ENCODE data around the gene MALT1.

DNA sequence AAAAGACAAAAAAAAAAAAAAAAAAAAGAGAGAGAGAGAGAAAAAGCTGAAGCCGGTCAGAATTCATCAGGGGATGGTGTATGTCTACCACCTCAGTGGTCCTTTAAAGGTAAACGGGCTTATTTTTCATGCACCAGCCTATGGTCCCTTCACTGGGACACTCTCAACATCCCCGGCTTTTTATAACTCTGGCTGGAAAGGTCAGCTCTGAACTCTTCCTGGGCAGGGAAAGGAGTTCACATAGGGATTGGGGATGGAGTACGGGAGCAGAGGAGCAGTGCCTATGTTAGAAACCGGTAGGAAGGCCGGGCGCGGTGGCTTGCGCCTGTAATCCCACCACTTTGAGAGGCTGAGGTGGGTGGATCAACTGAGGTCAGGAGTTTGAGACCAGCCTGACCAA is 10.3 kb upstream of the MALT1 start:
- TF ChIP-seq ZNF24 (IDR thresholded peaks at IDR 0.05), result no peak
- TF ChIP-seq RBM39 (optimal IDR thresholded peaks at IDR 0.05; ENCODE audit: low read depth, low read length), result no peak
- no peak for TF ChIP-seq HNRNPK (IDR thresholded peaks at IDR 0.05; ENCODE audit: low read depth, low read length, poor library complexity, severe bottlenecking)
- TF ChIP-seq, protein P1, sequence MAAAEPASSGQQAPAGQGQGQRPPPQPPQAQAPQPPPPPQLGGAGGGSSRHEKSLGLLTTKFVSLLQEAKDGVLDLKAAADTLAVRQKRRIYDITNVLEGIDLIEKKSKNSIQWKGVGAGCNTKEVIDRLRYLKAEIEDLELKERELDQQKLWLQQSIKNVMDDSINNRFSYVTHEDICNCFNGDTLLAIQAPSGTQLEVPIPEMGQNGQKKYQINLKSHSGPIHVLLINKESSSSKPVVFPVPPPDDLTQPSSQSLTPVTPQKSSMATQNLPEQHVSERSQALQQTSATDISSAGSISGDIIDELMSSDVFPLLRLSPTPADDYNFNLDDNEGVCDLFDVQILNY (CRISPR knock-in tag; IDR thresholded peaks at IDR 0.05), result no peak
- no peak for TF ChIP-seq SIN3A (IDR thresholded peaks at IDR 0.05; ENCODE audit: borderline replicate concordance in 2 of 2, control insufficient read depth in 1 of 2, low read depth in 2 of 2, low read length in 2 of 2)
- TF ChIP-seq GATA2 (CRISPR knock-in tag; IDR thresholded peaks at IDR 0.05), result no peak
- no peak for TF ChIP-seq NFE2 (IDR thresholded peaks at IDR 0.05; ENCODE audit: low read depth)
- TF ChIP-seq, protein P2, sequence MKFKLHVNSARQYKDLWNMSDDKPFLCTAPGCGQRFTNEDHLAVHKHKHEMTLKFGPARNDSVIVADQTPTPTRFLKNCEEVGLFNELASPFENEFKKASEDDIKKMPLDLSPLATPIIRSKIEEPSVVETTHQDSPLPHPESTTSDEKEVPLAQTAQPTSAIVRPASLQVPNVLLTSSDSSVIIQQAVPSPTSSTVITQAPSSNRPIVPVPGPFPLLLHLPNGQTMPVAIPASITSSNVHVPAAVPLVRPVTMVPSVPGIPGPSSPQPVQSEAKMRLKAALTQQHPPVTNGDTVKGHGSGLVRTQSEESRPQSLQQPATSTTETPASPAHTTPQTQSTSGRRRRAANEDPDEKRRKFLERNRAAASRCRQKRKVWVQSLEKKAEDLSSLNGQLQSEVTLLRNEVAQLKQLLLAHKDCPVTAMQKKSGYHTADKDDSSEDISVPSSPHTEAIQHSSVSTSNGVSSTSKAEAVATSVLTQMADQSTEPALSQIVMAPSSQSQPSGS (CRISPR knock-in tag; IDR thresholded peaks at IDR 0.05), result no peak

All from K562 (cell line).